Thymus (tissue), 11 donors: ENCODE data around the gene KEAP1. TPM values are rescaled to one million over a fixed set of nuclear protein-coding genes. Genes with fewer than 3 reads are reported as not detected.
"Not testable (repeated sequence)": the region's sequence is repeated elsewhere in the genome, so short reads cannot be mapped to it uniquely, and the experiment has no call there.

Experiments used
- DNase-seq, 9 donors: peaks; one replicate each; pipeline ENCODE4 v3.0.0-alpha.2; 2013; ENCODE audit warnings: low spot score in 9 of 9, low read depth in 6 of 9, missing footprints in 1 of 9
- H3K27ac ChIP-seq, 2 donors: one replicate each; pipeline ENCODE4 v1.5.1; 2013; ENCODE audit warnings: control low read depth in 1 of 2, low read depth in 1 of 2, low read length in 1 of 2, mild to moderate bottlenecking in 1 of 2, moderate library complexity in 1 of 2
- H3K27me3 ChIP-seq, 2 donors: one replicate each; pipeline ENCODE4 v1.5.1; 2013; ENCODE audit warnings: low read length in 1 of 2; ENCODE audit not compliant: control insufficient read depth in 2 of 2, insufficient read depth in 1 of 2
- H3K36me3 ChIP-seq, 2 donors: one replicate each; pipeline ENCODE4 v1.5.1; 2013; ENCODE audit warnings: low read length in 1 of 2, mild to moderate bottlenecking in 1 of 2, moderate library complexity in 1 of 2; ENCODE audit not compliant: control insufficient read depth in 2 of 2, insufficient read depth in 2 of 2
- H3K4me1 ChIP-seq, 2 donors: one replicate each; pipeline ENCODE4 v1.5.1; 2013; ENCODE audit warnings: low read length in 2 of 2; ENCODE audit not compliant: control insufficient read depth in 2 of 2, insufficient read depth in 2 of 2
- H3K4me3 ChIP-seq, 2 donors: one replicate each; pipeline ENCODE4 v1.5.1; 2013; ENCODE audit warnings: low read length in 2 of 2, control low read depth in 1 of 2, mild to moderate bottlenecking in 1 of 2
- H3K9me3 ChIP-seq, 2 donors: one replicate each; pipeline ENCODE4 v1.5.1; 2013; ENCODE audit warnings: low read length in 1 of 2, mild to moderate bottlenecking in 1 of 2; ENCODE audit not compliant: control insufficient read depth in 2 of 2, insufficient read depth in 1 of 2
- WGBS: extraction: QIAGEN DNeasy Blood & Tissue Kit; methylation state at CpG from one replicate; pipeline ENCODE4 v1.1.7; 2013; 5-methylcytosine and 5-hydroxymethylcytosine counted together
- polyA plus RNA-seq: library from polyadenylated mRNA; stranded (reverse); fragments of 200-250 nt; gene quantifications from one replicate; pipeline ENCODE4 v1.2.3, GENCODE V29; 2013
- total RNA-seq: library from RNA; stranded (reverse); fragments of 120-200 nt; gene quantifications from one replicate; pipeline ENCODE4 v1.2.4, GENCODE V29; 2013
- donor health status: healthy.

The KEAP1 gene
- total and polyA plus RNA-seq, 2 donors = 53.7 to 59.5 TPM

DNA sequence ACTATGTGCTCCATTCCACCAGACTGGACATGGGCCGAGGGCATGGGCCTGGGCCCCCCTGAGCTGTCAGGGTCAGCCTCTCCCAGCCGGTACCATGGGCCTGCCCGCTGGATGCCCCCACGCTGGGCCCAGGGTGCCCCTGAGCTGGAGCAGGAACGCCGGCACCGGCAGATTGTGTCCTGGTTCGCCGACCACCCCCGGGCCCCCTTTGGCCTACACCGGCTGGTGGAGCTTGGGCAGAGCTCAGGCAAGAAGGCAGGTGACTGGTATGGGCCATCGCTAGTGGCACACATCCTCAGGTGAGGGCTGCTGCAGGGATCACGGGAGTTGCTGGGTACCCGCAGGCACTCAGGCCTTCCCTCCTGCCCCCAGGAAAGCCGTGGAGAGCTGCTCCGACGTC is 43.7 kb upstream of the KEAP1 start:
- peaks cover 52 to 57% of the 10 kb centered on the region in 2 donors for H3K36me3 ChIP-seq
- H3K27ac ChIP-seq = no peak overlapping the region
- peaks cover 15 to 35% of the 10 kb centered on the region in 2 donors for H3K4me1 ChIP-seq
- no peak for DNase-seq
- H3K4me3 ChIP-seq = no peak overlapping the region
- no peaks in the 10 kb centered on the region for H3K27me3 ChIP-seq
- WGBS = 97% methylated on average over 17 of the region's 17 CpGs
- H3K9me3 ChIP-seq = peaks cover 0 to 14% of the 10 kb centered on the region in 2 donors

DNA sequence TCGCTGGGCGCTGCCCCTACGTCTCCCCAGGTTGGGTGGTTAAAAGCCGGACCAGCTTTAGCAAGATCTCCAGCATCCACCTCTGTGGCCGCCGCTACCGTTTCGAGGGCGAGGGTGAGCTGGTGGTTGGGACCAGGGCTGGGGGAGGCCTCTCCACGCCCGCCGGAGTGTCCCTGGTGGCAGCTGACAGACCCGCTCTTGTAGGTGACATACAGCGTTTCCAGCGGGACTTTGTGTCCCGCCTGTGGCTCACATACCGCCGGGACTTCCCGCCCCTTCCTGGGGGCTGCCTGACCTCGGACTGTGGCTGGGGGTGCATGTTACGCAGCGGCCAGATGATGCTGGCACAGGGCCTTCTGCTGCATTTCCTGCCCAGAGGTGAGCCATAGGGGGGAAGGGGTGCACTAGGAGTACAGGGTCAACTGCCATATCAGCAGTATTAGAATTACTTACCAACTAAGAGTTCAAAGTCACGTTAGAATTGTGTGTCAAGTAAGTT is 41.6 kb upstream of the KEAP1 start:
- H3K36me3 ChIP-seq = peaks cover 36 to 40% of the 10 kb centered on the region in 2 donors
- peaks cover 0 to 12% of the 10 kb centered on the region in 2 donors for H3K9me3 ChIP-seq
- H3K27ac ChIP-seq = peak overlapping the region; percentile 47 to 64
- peak overlapping the region; percentile 96 to 99 for H3K4me3 ChIP-seq
- 59% methylated on average over 23 of the region's 23 CpGs for WGBS
- peaks cover 15 to 30% of the 10 kb centered on the region in 2 donors for H3K4me1 ChIP-seq
- peak in 1 of 9 donors; percentile 21 for DNase-seq
- H3K27me3 ChIP-seq = peaks cover 0 to 4% of the 10 kb centered on the region in 2 donors

DNA sequence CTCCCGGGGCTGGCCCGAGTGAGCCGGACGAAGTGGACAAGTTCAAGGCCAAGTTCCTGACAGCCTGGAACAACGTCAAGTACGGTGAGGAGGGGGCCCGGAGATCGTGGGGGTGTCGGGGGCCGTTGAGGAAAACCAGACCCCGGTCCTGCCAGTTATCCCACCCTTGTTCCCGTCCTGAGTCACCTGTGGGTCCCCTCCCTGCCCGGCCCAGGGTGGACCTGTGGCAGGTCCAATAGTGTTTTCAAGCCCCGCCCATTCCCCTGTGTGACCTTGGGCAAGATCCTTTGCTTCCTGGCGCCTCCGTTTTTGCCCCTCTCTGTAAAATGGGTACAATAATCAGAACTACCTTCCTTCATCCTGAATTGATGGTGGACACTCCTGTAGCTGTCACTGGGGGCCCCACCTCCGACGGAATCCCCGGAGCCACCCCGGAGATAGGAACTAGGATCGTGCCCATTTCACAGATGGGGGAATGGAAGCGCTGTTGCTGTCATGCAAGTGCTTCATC is 41.1 kb upstream of the KEAP1 start:
- WGBS = 25% methylated on average over 22 of the region's 22 CpGs
- Histone ChIP-seq H3K4me1 (peaks cover 15 to 30% of the 10 kb centered on the region in 2 donors), H3K9me3 (peaks cover 0 to 12% of the 10 kb centered on the region in 2 donors), H3K27ac (peak overlapping the region; percentile 46 to 90), H3K36me3 (peaks cover 31 to 36% of the 10 kb centered on the region in 2 donors), H3K27me3 (peaks cover 0 to 9% of the 10 kb centered on the region in 2 donors), H3K4me3 (peak overlapping the region; percentile 96 to 99)
- peak in 2 of 9 donors; percentile 14 to 31 for DNase-seq

GRCh38 chr19:10543420-10544241 is 40.5 kb upstream of the KEAP1 start, which contains the start of gene ATG4D:
Gene ATG4D (plus strand): TSS chr19:10543904. CDS start chr19:10544091, 187 bp downstream.
- Histone ChIP-seq H3K36me3 (peaks cover 24 to 29% of the 10 kb centered on the region in 2 donors), H3K4me3 (peak within 1 kb of the TSS; percentile 96 to 99), H3K9me3 (peaks cover 0 to 12% of the 10 kb centered on the region in 2 donors), H3K27me3 (peaks cover 3 to 14% of the 10 kb centered on the region in 2 donors), H3K27ac (peak within 1 kb of the TSS; percentile 47 to 90), H3K4me1 (peaks cover 15 to 30% of the 10 kb centered on the region in 2 donors)
- 2% methylated on average over 79 of the region's 79 CpGs for WGBS
- peak in 6 of 9 donors; percentile 61 to 88 (median 74) for DNase-seq

DNA sequence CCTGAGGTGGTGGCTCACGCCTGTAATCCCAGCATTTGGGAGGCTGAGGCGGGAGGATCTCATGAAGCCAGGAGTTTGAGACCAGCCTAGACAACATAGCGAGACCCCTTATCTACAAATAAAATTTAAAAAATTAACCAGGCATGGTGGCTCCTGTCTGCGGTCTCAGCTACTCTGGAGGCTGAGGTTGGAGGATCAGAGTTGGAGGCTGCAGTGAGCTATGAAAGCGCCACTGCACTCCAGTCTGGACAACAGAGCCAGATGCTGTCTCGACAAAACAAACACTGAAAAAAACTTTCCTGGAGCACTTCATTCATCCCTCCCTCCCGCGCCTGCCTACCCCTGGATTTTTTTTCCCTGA is 39.9 kb upstream of the KEAP1 start:
- Histone ChIP-seq H3K27ac (peak overlapping the region in 1 of 2 donors; percentile 43), H3K4me3 (peak overlapping the region; percentile 96 to 99), H3K27me3 (peaks cover 6 to 20% of the 10 kb centered on the region in 2 donors), H3K4me1 (peaks cover 15 to 30% of the 10 kb centered on the region in 2 donors), H3K36me3 (peaks cover 19 to 23% of the 10 kb centered on the region in 2 donors), H3K9me3 (peaks cover 0 to 12% of the 10 kb centered on the region in 2 donors)
- WGBS = 74% methylated on average over 8 of the region's 8 CpGs
- DNase-seq = no peak

- H3K9me3 ChIP-seq, H3K36me3 ChIP-seq, DNase-seq, H3K27ac ChIP-seq, H3K4me3 ChIP-seq: not testable (repeated sequence)
- 17% methylated on average over 9 of the region's 9 CpGs for WGBS
- Histone ChIP-seq H3K4me1 (peaks cover 4 to 11% of the 10 kb centered on the region in 2 donors), H3K27me3 (peaks cover 7 to 35% of the 10 kb centered on the region in 2 donors)
Observed at GRCh38 chr19:10539016-10539415, 35.9 kb upstream of the KEAP1 start.

GRCh38 chr19:10538204-10538983 is 35.2 kb upstream of the KEAP1 start:
- Histone ChIP-seq H3K4me3 (no peak overlapping the region), H3K27ac (no peak overlapping the region), H3K4me1 (peaks cover 3 to 9% of the 10 kb centered on the region in 2 donors), H3K36me3 (no peaks in the 10 kb centered on the region), H3K9me3 (no peaks in the 10 kb centered on the region), H3K27me3 (peaks cover 7 to 35% of the 10 kb centered on the region in 2 donors)
- 59% methylated on average over 20 of the region's 20 CpGs for WGBS
- no peak for DNase-seq

DNA sequence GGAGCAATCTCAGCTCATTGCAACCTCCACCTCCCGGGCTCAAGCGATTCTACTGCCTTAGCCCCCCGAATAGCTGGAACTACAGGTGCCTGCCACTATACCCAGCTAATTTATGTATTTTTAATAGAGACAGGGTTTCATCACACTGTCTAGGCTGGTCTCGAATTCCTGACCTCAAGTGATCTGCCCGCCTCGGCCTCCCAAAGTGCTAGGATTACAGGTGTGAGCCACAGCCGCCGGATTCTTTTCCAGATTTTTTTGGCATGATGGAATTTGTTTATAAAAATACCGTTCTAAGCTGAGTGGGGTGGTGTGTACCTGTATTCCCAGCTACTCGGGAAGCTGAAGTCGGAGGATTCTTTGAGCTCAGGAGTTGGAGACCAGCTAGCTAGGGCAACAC is 34.5 kb upstream of the KEAP1 start:
- Histone ChIP-seq H3K36me3 (no peaks in the 10 kb centered on the region), H3K9me3 (no peaks in the 10 kb centered on the region), H3K4me1 (peaks cover 0 to 4% of the 10 kb centered on the region in 2 donors), H3K27ac (no peak overlapping the region), H3K27me3 (peaks cover 7 to 35% of the 10 kb centered on the region in 2 donors), H3K4me3 (no peak overlapping the region)
- DNase-seq = no peak
- WGBS = 96% methylated on average over 11 of the region's 11 CpGs
